ENCODE results near the gene ADAM23.
A peak's percentile ranks its signal among the peaks of the same experiment; 100 is the strongest.

The ADAM23 gene

GRCh38 chr2:206562375-206562774 is 119.0 kb downstream of the ADAM23 start:
- no peak for DNase-seq (ENCODE audit: low read depth, low spot score)

GRCh38 chr2:206563374-206563773 is 120.0 kb downstream of the ADAM23 start:
- DNase-seq (ENCODE audit: low read depth, low spot score): no peak

GRCh38 chr2:206565666-206566065 is 122.3 kb downstream of the ADAM23 start:
- no peak for DNase-seq (ENCODE audit: low read depth, low spot score)

GRCh38 chr2:206569470-206569869 is 126.1 kb downstream of the ADAM23 start:
- DNase-seq (ENCODE audit: low read depth, low spot score): no peak

- no peak for DNase-seq (ENCODE audit: low read depth, low spot score)
Observed at GRCh38 chr2:206570199-206570598, 126.9 kb downstream of the ADAM23 start.

GRCh38 chr2:206572725-206573124 is 129.4 kb downstream of the ADAM23 start:
- DNase-seq (ENCODE audit: low read depth, low spot score): no peak

GRCh38 chr2:206573793-206574192 is 130.5 kb downstream of the ADAM23 start:
- DNase-seq (ENCODE audit: low read depth, low spot score): no peak

- DNase-seq (ENCODE audit: low read depth, low spot score): no peak
Observed at GRCh38 chr2:206584323-206585116, 141.2 kb downstream of the ADAM23 start.

GRCh38 chr2:206585335-206585734 is 142.0 kb downstream of the ADAM23 start:
- DNase-seq (ENCODE audit: low read depth, low spot score): no peak

- DNase-seq (ENCODE audit: low read depth, low spot score): no peak
Observed at GRCh38 chr2:206586609-206587008, 143.3 kb downstream of the ADAM23 start.

- no peak for DNase-seq (ENCODE audit: low read depth, low spot score)
Observed at GRCh38 chr2:206597717-206598218, 154.4 kb downstream of the ADAM23 start.

- no peak for DNase-seq (ENCODE audit: low read depth, low spot score)
Observed at GRCh38 chr2:206603243-206603642, 159.9 kb downstream of the ADAM23 start.

- no peak for DNase-seq (ENCODE audit: low read depth, low spot score)
Observed at GRCh38 chr2:206610451-206610850, 167.1 kb downstream of the ADAM23 start.

GRCh38 chr2:206611191-206611590 is 167.9 kb downstream of the ADAM23 start:
- no peak for DNase-seq (ENCODE audit: low read depth, low spot score)

- no peak for DNase-seq (ENCODE audit: low read depth, low spot score)
Observed at GRCh38 chr2:206611736-206612135, 168.4 kb downstream of the ADAM23 start.

GRCh38 chr2:206614811-206615210 is 171.5 kb downstream of the ADAM23 start:
- DNase-seq (ENCODE audit: low read depth, low spot score): peak; percentile 12

- no peak for DNase-seq (ENCODE audit: low read depth, low spot score)
Observed at GRCh38 chr2:206615417-206616089, 172.2 kb downstream of the ADAM23 start.

GRCh38 chr2:206616151-206616550 is 172.8 kb downstream of the ADAM23 start:
- DNase-seq (ENCODE audit: low read depth, low spot score): no peak

GRCh38 chr2:206619011-206619410 is 175.7 kb downstream of the ADAM23 start:
- no peak for DNase-seq (ENCODE audit: low read depth, low spot score)

- no peak for DNase-seq (ENCODE audit: low read depth, low spot score)
Observed at GRCh38 chr2:206626108-206626507, 182.8 kb downstream of the ADAM23 start.

- DNase-seq (ENCODE audit: low read depth, low spot score): no peak
Observed at GRCh38 chr2:206627632-206628031, 184.3 kb downstream of the ADAM23 start.

GRCh38 chr2:206631340-206631739 is 188.0 kb downstream of the ADAM23 start:
- DNase-seq (ENCODE audit: low read depth, low spot score): no peak

- no peak for DNase-seq (ENCODE audit: low read depth, low spot score)
Observed at GRCh38 chr2:206635015-206635414, 191.7 kb downstream of the ADAM23 start.

Data from ELF-1 (cell line).